Right forelimb (tissue), 1 donor: ENCODE data around the gene ENG.
"Not testable (repeated sequence)": the region's sequence is repeated elsewhere in the genome, so short reads cannot be mapped to it uniquely, and the experiment has no call there.

ENCODE experiments used
- DNase-seq: peaks from one replicate; pipeline ENCODE4 v3.0.0-alpha.2; 2018

ENG gene

DNA sequence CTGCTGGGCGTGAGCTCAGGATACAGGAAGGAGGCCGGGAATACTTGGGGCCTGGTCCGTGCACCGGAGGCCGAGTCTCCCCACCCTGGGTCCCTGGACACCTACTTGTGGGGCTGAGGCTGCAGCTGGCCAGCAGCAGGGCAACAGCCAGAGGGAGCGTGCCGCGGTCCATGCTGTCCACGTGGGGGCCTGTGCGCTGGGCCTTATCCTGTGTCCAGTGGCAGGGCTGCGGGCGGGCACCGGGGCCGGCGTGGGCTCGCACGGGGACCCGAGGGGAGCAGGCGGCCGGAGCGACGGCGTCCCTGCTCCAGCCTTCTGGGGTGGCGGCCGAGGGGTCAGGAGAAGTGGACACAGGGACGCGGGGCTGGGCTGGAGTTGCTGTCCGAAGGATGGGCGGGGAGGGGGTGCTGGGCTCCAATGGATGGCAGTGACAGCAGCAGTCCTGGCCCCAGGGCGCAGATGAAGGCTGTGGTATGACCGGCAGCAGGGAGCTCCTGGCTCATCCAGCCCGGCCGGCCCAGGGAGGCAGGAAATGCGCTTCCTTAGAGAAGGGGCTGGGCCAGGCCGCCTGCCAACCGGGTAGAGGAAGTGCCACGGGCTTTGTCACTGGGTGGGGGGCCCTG, at the start of gene ENG:
Gene ENG, minus strand, starts transcription at position 475 of the 623 bp plus-strand sequence. Its CDS starts 303 bp downstream, at position 172.
- peak; percentile 81 for DNase-seq

DNA sequence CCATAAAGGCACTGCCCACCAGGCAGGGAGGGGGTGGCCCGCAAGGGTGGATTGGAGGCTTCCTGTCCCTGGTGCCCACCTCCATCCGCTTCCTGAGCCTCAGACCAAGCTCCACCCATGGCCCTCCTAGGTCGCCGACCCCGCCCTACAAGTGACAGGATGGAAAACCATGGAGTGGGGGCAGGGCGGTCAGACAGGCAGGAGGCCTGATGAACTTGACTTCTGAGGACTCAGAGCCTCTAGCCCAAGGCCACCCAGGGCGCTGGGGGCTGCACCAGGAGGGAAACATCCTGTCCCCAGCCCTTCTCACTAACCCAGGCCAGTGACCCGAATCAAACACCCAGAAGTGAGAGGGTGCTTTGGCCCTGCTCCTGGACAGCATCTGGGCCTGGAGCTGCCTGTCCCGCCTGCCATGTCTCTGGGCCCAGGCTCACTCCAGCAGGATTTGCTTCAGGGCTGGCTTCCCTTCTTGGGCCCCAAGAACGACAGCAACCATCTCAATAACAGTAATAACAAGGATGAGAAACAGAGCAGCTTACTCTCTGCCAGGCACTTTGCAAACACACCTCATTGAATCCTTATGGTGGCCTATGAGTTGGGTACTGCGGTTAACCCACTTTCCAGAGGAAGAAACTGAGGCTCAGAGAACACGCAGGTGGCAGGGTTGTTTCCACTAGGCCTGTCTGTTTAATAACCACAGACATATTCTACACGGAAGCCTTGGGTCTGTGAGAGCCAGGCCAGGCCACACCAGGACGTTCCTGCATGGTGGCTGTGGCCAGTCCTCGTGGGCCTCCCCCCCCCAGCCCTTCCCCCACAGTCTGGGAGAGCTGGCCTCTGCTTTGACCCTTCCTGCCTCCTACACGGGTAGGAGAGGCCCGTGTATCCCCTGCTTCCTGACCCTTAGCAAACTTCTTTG, 49.4 kb upstream of the ENG start:
- peak; percentile 78 for DNase-seq

DNA sequence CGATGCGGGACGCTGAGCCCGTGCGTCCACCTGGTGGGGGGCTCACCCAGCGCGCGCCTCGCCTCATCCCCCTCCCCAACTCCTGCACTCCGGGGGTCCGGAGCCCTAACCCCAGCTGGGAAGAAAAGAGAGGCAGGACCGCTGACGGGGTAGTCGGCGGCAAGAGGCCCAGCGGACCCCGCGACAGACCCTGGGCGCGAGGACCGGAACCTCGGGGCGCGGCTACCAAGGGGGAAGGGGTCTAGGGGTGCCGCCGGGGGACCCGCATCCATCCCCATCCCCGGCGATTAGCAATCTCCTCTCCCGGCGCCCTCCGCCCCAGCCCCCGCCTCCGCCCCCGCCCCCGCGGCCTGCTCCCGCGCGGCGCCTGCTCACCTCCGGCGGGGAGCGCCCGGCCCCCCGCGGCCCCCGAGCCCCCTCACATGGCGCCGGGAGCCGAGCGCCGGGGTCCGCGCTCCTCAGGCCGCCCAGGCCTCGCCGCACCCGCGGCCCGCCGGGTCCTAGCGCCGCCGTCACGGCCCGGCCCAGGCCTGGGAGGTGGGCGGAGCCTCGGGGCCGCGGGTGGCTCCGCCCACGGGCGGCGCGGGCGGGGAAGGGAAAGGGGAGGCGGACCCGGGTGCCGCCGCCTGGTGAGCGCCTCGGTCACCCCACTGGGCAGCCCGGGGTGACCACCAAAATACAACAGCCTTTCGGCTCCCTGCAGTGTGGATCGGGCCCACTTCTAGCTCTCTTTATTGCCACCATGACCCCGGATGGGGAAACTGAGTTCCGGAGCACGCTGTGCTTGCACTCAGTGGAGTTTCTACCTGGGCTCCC, 44.9 kb upstream of the ENG start, which contains the start of gene ST6GALNAC6:
Gene ST6GALNAC6, minus strand, starts transcription at position 476 of the 816 bp plus-strand sequence. CDS start 1,622 bp downstream, outside the sequence.
- peak; percentile 81 for DNase-seq

DNA sequence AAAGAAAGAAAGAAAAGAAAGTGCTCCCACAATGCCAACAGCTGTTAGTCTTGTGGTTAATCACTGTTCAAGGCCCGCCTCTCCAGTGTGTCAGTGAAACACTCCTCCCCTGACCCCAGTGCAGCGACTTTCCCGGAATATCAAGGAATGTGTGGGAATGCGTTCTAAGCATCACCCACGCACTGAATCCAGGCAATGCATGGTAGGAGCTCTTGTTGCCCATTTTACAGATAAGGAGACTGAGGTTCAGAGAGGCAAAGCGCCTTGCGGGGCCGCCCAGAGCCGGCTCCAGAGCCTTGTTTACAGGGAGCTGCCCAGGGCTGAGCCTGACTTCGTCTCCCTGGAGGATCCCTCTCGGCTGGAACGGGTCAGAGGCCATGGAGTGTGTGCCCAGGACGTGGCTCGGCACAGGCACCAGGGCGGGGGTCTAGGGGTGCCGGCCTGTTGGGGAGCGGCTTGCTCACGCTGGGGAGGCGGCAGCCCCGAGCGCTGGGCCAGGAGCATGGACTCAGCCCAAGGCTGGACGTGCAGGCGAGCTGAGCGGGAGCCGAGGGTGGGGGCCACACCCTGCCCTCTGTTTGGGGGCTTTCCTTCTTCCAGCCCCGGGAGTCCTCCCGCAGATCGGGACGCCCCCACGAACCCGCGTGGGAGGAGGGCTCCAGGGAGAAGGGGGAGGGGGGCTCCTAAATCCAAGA, 44.1 kb upstream of the ENG start:
- DNase-seq, result peak; percentile 74

DNA sequence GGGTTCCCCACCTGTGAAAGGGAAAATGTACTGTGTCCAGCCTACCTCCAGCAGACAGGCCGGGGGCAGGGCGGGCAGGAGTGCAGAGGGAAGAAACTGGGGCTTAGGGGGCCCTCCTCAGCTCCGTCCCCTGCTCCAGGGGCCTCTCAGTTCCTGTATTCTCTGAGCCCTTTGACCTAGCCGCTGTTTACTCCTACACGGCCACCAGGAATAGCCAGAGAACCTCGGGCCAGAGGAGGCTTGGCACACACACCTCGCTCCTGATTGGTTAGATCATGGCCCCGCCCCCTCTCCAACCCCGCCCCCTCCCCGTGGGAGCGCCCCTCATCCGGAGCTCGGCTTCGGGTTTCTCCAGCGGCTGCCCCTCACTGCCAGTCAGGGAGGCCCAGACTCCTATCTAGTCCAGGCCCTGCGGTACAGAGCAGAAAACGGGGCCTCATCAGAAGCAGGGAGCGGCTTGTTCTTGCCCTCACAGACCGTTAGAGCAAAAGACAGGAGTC, 42.8 kb upstream of the ENG start:
- DNase-seq, result peak; percentile 90

DNA sequence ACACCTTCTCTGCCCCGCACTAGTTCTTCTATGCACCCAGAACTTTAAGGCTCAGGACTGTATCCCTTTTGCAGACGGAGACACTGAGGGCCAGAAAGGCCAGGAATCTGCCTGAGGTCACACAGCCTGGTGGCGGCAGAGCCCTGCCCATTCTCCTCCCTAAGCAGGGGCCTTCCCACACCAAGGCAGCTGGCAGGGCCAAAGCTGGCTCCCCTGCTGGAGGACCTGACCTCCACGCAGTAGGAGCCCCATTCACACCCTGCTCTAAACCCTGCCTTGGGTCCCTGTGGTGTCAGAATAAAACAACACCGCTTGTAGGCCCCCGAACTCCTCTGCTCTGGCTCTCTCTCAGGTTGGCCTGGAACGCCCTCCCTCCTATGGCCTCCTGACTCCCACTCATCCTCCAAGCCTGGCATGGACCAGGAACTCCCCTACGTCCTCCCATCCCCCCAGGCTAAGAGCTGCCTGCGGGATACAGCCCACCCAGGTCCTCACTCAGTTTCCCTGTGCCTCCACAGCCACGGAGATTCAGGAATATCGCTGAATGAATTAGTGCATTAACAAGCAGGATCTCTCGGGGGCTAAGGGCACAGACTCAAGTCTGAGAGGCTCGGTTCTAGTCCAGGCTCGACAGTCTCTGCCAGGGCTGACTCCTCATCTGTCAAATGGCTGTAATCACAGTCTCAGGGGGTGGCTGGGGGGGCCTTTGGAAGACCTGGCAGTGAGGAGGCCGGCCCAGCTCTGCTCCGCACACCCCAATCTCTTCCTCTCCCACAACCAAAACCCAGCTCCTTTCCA, 42.1 kb upstream of the ENG start:
- DNase-seq, result no peak

DNA sequence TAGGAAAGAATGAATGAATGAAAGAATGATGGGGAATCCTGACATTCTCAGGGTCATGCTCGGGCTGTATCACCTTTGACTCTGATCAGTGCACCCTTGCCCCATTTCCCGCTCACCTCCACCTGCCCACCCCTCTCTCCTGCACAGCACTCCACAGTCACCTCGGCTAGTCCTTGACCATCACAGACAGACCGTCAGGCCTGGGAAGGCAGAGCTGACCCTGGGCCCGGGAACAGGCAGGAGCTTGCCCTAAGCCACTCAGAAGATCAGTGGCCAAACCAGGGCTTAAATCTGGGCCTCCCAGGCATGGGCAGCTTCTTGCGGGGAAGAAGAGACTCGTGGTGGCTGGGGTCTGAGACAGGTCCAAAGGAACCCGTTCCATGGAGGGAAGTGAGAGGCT, 41.4 kb upstream of the ENG start:
- DNase-seq, result no peak

DNA sequence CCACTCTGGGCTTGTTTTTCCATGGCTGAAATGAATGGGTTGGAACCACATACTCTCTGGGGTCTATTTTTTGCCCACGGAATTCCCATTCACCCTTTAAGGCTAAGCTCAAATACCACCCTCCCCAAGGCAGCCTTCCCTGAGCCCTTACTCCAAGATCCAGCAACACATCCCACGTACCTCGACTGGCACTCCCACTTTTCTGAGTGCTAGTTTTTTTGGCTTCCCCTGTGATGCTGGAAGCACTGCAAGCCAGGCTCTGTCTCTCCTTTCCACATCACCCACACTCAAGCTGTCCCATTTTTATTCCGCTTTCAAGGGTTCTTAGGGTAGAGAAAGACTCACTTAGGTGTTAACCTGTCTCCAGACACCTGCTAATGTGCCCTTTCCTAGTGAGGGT, 38.9 kb upstream of the ENG start:
- DNase-seq, result no peak

DNA sequence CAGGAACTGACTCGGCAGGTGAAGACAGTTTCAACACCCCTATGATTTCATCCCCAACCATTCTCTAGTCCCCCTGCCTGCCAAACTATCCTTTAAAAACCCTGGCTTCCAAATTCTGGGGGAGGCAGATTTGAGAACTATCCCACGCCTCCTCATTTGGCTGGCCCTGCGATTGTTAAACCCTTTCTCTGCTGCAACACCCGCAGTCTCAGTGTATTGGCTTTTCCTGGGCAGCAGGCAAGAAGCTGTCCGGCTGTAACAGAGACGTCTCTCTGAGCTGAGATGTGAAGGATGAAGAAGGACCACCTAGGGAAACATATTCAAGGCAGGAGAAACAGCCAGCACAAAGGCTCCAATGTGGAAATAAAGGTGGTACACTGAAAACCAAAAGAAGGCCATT, 38.4 kb upstream of the ENG start:
- DNase-seq, result no peak

DNA sequence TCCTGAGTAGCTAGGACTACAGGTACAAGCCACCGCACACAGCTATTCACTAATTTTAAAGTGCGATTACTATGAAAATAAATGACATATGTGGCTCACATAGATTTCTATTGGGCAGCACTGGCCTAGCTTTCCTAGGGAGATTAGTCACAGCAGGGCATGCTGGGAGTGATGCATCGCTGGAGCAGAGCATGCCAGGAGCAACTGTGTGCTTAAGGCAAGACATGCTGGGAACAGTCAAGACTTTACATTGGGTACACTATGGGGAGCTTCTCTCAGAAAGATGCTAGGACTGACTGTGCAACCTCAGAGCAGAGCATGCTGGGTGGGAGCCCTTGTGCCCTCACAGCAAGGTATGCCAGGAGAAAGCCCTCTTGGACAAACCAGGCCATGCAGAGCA, 35.6 kb upstream of the ENG start:
- no peak for DNase-seq

DNA sequence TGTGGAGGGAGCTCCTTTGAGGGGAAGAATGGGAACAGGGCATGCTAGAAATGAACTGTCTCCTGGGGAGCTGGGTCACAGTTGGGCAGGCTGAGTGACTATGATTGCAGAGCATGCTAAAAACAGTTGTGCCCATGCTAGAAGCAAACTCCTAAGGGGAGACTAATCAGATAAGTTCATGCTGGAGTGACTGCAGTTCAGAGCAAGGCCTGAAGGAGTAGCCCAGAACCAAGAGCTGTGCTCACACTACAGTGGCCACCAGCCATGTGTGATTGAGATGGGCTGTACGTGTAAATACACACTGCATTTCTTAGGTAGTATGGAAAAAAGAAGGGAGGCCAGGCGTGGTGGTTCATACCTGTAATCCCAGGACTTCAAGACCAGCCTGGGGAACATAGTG, 33.3 kb upstream of the ENG start:
- no peak for DNase-seq

DNA sequence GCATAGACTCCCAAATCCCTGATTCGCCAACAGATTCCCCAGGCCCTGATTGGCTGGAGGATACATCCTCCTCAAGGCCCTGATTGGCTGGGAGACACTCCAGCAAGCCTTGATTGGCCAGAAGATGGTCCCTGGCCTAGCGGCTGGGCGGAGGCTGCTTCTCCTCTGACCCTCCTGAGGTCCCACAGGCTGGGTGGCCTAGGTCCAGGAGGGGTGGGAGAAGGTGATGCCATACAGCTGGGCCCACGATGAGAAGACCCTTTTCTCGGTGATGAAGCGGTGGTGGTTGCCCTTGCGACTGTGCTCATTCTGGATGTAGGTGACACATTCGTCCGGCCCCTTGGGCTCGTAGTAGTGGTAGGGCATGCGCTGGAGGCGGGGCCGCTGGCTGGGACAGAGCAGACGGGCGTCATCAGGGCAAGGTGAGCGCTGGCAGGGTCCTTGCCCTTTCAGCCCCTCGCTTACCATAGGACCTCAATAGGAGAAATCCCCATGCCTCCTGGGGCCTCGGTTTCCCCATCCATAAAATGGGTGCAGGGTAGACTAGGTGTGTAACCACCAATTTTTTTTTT, 32.0 kb upstream of the ENG start:
- no peak for DNase-seq

DNA sequence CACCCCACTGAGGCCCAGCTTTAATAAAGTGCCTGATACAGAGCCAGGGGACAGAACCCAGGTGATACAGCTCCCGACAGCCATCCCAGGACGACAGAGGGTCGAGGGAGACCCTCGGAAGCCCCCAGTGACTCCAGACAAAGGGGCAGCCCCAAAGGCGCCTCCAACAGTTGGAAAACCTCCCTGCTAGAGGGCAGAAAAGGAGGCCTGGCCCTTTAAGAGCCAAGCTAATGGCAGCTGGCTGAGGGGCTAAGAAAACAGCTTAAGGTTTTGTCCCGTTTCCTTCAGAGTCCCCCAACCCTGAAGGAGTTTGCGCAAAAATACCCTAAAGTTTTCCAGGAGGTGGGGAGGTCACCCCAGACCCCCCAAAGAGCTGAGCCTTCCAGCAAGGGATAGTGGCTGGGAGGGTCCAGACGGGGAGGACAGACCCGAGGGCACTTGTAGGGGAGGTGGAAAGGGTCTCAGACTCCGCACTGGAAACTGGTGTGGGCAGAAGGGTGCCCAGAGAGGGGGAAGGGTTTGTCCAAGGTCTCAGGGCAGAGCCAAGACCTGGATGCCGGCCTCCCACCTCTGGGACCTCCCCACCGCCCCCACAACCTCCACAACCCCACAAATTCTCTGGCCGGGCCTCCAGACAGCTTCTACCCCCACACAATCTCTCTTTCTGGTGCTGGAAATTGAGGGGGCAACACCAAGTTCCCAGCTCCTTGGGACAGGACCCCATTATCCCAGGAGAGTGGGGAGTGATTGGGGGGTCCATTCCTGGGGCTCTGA, 31.2 kb upstream of the ENG start:
- DNase-seq, result no peak

DNA sequence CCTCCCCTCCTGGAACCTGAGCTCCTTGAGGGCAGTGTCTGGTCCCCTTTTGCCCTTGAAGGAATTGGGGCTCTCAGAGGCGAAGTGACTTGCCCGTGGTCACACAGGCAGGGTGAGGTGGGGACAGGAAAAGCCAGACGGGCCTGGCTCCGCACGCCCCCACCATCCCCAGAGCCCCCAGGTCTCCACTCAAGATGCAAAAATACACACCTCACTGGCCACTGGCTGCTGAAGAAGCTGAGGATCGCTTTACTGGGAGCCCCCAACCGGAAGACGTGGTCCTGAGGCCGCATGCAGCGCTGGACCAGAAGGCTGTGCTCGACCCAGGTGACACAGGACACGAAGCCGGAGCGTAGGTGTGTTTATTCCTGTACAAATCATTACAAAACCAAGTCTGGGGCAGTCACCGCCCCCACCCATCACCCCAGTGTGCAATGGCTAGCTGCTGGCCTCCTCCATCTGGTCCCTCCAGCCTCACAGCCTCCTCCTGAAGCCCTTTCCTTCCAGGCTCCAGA, 30.6 kb upstream of the ENG start:
- no peak for DNase-seq

DNA sequence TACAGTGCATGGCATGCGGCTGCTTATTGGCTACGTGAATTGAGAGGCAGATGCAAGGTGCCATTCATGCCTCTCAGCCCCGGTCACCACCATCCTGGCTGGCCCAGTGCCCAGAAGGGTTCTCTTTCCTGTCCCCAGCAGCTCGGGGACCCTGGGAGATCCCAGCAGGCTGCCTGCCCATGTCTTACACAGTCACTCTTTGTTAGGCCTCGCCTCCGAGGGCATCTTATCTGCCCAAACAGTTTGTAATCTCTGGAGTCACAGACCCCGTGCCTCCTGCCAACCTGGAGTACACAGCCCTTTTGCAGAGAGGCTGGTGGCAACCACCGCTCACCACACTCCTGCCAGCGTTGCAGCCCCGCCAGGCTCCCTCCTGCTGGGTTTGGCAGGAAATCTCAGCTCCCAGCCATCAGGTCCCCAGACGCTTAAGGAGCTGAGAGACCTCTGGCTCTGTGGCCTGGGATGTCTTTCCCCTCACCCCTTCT, 30.0 kb upstream of the ENG start:
- DNase-seq, result no peak

DNA sequence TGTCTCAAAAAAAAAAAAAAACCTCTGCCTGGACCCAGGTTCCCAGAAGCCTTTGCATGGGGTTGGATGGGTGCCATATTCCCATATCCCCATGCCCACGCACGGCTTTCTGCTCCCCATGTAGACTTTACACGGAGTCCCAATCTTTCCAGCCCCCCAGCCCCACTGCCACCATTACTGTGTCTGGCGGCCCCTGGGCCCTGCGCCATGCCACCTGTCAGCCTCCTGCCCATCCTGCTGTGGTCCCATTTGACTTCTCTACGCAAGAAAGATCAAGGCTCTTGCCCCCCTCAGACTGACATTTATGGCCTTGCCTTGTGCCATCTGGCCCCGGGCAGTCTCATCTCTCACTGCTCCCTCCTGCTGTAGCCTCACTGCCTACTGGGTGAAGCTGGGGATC, 29.5 kb upstream of the ENG start:
- no peak for DNase-seq

DNA sequence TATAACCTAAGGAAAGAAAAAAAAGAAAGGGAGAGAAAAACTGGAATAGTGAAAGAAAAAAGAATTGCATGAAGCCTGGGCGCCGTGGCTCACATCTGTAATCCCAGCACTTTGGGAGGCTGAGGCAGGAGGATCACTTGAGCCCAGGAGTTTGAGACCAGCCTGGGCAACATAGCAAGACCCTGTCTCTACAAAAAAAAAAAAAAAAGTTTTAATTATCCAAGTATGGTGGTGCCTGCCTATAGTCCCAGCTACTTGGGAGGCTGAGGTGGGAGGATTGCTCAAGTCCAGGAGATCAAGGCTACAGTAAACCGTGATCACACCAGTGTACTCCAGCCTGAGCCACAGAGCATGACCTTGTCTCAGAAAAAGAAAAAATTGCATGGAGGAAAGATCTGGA, 27.3 kb upstream of the ENG start:
- not testable (repeated sequence) for DNase-seq

DNA sequence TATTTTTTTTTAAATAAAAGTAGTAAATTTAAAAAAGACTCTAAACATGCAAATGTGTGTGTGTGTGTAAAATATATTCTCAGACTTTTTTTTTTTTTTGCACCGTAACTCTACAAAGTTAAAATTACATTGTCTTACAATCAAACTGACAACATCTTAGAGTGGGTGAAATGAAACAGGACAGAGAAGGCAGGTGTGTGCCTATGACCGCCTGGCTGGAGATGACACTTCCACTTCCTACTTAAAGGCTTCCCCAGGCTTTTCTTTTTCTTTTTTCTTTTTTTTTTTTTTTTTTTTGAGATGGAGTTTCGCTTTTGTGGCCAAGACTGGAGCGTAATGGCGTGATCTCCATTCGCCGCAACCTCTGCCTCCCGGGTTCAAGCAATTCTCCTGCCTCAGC, 25.7 kb upstream of the ENG start:
- DNase-seq, result no peak

DNA sequence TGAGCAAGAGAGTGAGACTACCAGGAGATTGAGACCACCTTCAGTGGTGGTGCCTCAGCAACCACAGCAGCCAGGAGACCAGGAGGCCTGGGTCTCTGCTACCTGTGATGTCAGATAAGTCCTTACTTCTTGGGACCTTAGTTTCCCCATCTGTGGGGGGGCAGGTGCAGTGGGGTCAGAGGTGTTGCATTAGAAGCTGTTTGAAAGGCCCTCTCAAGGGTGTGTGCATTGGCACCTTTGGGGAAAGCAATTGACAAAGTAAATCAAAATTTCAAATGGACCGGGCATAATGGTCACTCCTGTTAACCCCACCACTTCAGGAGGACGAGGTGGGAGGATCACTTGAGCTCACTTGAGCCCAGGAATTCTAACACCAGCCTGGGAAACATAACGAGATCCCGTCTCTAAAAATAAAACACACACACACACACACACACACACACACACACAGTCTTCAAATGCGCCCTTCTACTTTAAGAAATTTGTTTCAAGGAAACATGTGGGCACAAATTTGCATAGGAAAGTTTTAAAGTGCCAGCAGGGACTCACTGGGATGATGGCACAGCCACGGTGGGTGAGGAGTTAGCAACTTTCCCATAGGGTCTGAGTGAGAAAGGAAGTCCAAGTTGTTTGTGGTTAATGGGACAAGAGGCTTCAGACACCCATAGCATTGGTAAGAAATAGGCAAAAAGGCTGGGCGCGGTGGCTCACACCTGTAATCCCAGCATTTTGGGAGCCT, 24.4 kb upstream of the ENG start:
- DNase-seq, result no peak
